Astrocyte (in vitro differentiated cells and primary cell): ENCODE data around the gene ASCL2. TPM values are rescaled to one million over a fixed set of nuclear protein-coding genes. Genes with fewer than 3 reads are reported as not detected.

Source experiments
- DNase-seq: peaks from one replicate; pipeline ENCODE4 v3.0.0-alpha.2; 2010; ENCODE audit warnings: low read depth
- FAIRE-seq: peaks from 2 replicates; lab custom pipeline; 2011; peaks lifted over from hg19 to GRCh38; lab: Jason Lieb, UNC
- H2AFZ ChIP-seq: 2 replicates; pipeline ENCODE4 v1.6.0; 2012; ENCODE audit warnings: low read depth, low read length, inconsistent platforms
- H3K27ac ChIP-seq: 2 replicates; pipeline ENCODE4 v1.5.1; 2011; ENCODE audit warnings: low read depth, low read length, inconsistent platforms
- H3K27me3 ChIP-seq: 2 replicates; pipeline ENCODE4 v1.6.0; 2011; ENCODE audit warnings: low read length, inconsistent platforms; ENCODE audit not compliant: insufficient read depth
- H3K36me3 ChIP-seq: 2 replicates; pipeline ENCODE4 v1.5.1; 2011; ENCODE audit warnings: low read length, inconsistent platforms; ENCODE audit not compliant: insufficient read depth
- H3K4me1 ChIP-seq: 2 replicates; pipeline ENCODE4 v1.5.1; 2011; ENCODE audit warnings: low read length, inconsistent platforms; ENCODE audit not compliant: insufficient read depth
- H3K4me2 ChIP-seq: 2 replicates; pipeline ENCODE4 v1.6.0; 2012; ENCODE audit warnings: low read length, inconsistent platforms
- H3K4me3 ChIP-seq: 2 replicates; pipeline ENCODE4 v1.5.1; 2011; ENCODE audit warnings: low read depth, mild to moderate bottlenecking, low read length, inconsistent platforms; ENCODE audit not compliant: insufficient read depth
- H3K79me2 ChIP-seq: 2 replicates; pipeline ENCODE4 v1.6.0; 2012; ENCODE audit warnings: mild to moderate bottlenecking, low read length, inconsistent platforms; ENCODE audit not compliant: insufficient read depth
- H3K9ac ChIP-seq: 2 replicates; pipeline ENCODE4 v1.6.0; 2012; ENCODE audit warnings: mild to moderate bottlenecking, low read length, inconsistent platforms
- H3K9me3 ChIP-seq: 2 replicates; pipeline ENCODE4 v1.5.1; 2012; ENCODE audit warnings: low read depth, mild to moderate bottlenecking, low read length, inconsistent platforms; ENCODE audit not compliant: insufficient read depth
- H4K20me1 ChIP-seq: 2 replicates; pipeline ENCODE4 v1.6.0; 2012; ENCODE audit warnings: low read length, inconsistent platforms; ENCODE audit not compliant: insufficient read depth
- H3K27ac Mint-ChIP-seq: one replicate; pipeline ENCODE4 v1.8.0; 2021; ENCODE audit warnings: mild to moderate bottlenecking, mixed read lengths; ENCODE audit not compliant: unreplicated experiment
- H3K27me3 Mint-ChIP-seq: one replicate; pipeline ENCODE4 v1.8.0; 2021; ENCODE audit warnings: low read depth, mixed read lengths; ENCODE audit not compliant: unreplicated experiment
- H3K36me3 Mint-ChIP-seq: one replicate; pipeline ENCODE4 v1.8.0; 2021; ENCODE audit warnings: low read depth, mixed read lengths; ENCODE audit not compliant: unreplicated experiment
- H3K4me1 Mint-ChIP-seq: one replicate; pipeline ENCODE4 v1.8.0; 2021; ENCODE audit warnings: low read depth, mixed read lengths; ENCODE audit not compliant: unreplicated experiment
- H3K4me3 Mint-ChIP-seq: one replicate; pipeline ENCODE4 v1.8.0; 2021; ENCODE audit warnings: mild to moderate bottlenecking, moderate library complexity, mixed read lengths; ENCODE audit not compliant: unreplicated experiment
- H3K9me3 Mint-ChIP-seq: one replicate; pipeline ENCODE4 v1.8.0; 2021; ENCODE audit warnings: mild to moderate bottlenecking, mixed read lengths; ENCODE audit not compliant: unreplicated experiment
- CTCF ChIP-seq: IDR thresholded peaks from 2 replicates; pipeline ENCODE4 v1.5.1; 2011; ENCODE audit warnings: low read depth, mild to moderate bottlenecking, inconsistent platforms, low read length, moderate library complexity; ENCODE audit not compliant: insufficient read depth
- EZH2 ChIP-seq: IDR thresholded peaks from 2 replicates; pipeline ENCODE4 v1.6.1; 2012; ENCODE audit warnings: mild to moderate bottlenecking, low read length, inconsistent platforms; ENCODE audit not compliant: insufficient read depth
- total RNA-seq: library from RNA; stranded (reverse); gene quantifications from 2 replicates; pipeline ENCODE4 v1.2.1, GENCODE V29; 2021

The ASCL2 gene
- total RNA-seq, 1 donor from 2014 or later, result not detected

GRCh38 chr11:2298795-2299761 lies 28.7 kb upstream of the ASCL2 start:
- Histone ChIP-seq H3K79me2 (no peaks in the 10 kb centered on the region), H4K20me1 (no peaks in the 10 kb centered on the region), H3K36me3 (no peaks in the 10 kb centered on the region), H3K4me1 (no peaks in the 10 kb centered on the region), H3K9me3 (no peaks in the 10 kb centered on the region), H3K27ac (no peak overlapping the region), H3K9ac (no peak overlapping the region), H3K4me3 (no peak overlapping the region), H2AFZ (no peak overlapping the region), H3K27me3 (peaks cover 3% of the 10 kb centered on the region), H3K4me2 (no peak overlapping the region)
- Mint-ChIP-seq H3K4me1 (peaks cover 3% of the 10 kb centered on the region), H3K27ac (no peak overlapping the region), H3K27me3 (peaks cover 35% of the 10 kb centered on the region), H3K36me3 (no peaks in the 10 kb centered on the region), H3K9me3 (peaks cover 6% of the 10 kb centered on the region), H3K4me3 (no peak overlapping the region)
- TF ChIP-seq EZH2 (no peak), CTCF (no peak)
- DNase-seq, result no peak
- FAIRE-seq, result no peak

- H3K4me1 Mint-ChIP-seq, result peaks cover 3% of the 10 kb centered on the region
- Histone ChIP-seq H3K9ac (no peak overlapping the region), H3K9me3 (no peaks in the 10 kb centered on the region), H4K20me1 (no peaks in the 10 kb centered on the region), H3K27me3 (peaks cover 3% of the 10 kb centered on the region), H3K4me3 (no peak overlapping the region), H2AFZ (no peak overlapping the region), H3K4me1 (no peaks in the 10 kb centered on the region), H3K79me2 (no peaks in the 10 kb centered on the region), H3K27ac (no peak overlapping the region), H3K36me3 (no peaks in the 10 kb centered on the region), H3K4me2 (no peak overlapping the region)
- peaks cover 42% of the 10 kb centered on the region for H3K27me3 Mint-ChIP-seq
- H3K9me3 Mint-ChIP-seq, result peaks cover 6% of the 10 kb centered on the region
- no peak overlapping the region for H3K27ac Mint-ChIP-seq
- TF ChIP-seq EZH2 (no peak), CTCF (no peak)
- FAIRE-seq (no peak), DNase-seq (no peak)
- H3K4me3 Mint-ChIP-seq, result no peak overlapping the region
- H3K36me3 Mint-ChIP-seq, result peaks cover 3% of the 10 kb centered on the region
Observed at GRCh38 chr11:2298131-2298794, 27.9 kb upstream of the ASCL2 start.
